Cerebellar nuclear complex (tissue), 1 donor: ENCODE data around the gene APOBEC3G.
"Not testable (repeated sequence)": the region's sequence is repeated elsewhere in the genome, so short reads cannot be mapped to it uniquely, and the experiment has no call there.

Source experiments
- DNase-seq, 2 experiments: peaks; one replicate each; lab custom pipeline; 2025; lab: John Stamatoyannopoulos, UW

The APOBEC3G gene

DNA sequence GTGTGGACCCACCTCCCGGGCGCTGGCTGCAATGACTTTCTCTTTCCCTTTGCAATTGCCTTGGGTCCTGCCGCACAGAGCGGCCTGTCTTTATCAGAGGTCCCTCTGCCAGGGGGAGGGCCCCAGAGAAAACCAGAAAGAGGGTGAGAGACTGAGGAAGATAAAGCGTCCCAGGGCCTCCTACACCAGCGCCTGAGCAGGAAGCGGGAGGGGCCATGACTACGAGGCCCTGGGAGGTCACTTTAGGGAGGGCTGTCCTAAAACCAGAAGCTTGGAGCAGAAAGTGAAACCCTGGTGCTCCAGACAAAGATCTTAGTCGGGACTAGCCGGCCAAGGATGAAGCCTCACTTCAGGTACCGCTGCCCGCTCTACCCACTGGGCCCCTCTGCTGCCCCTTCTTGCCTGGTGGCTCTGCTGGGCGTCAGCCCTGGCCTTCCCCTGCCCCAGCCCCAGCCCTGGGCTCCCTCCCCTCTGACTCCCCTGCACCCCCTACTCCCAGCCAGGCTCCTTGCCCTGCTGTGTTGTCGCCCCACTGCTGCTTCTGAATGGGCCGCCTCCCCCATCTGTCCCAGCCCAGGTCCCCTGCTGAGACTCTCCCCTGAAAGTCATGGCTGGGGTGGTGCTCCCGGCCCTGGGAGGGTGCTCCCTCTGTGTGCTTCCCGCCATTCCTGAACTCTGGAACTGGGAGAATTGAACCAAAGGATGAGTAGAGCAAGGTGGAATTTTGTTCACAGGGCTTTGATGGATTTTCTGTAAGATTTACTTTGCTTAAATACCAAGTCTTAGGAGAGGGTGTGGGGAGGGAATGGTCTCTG, at the start of gene APOBEC3G:
APOBEC3G (plus strand) TSS at position 250 of the 815 bp plus-strand sequence; CDS start at position 337, 87 bp downstream.
- not testable (repeated sequence) for DNase-seq

DNA sequence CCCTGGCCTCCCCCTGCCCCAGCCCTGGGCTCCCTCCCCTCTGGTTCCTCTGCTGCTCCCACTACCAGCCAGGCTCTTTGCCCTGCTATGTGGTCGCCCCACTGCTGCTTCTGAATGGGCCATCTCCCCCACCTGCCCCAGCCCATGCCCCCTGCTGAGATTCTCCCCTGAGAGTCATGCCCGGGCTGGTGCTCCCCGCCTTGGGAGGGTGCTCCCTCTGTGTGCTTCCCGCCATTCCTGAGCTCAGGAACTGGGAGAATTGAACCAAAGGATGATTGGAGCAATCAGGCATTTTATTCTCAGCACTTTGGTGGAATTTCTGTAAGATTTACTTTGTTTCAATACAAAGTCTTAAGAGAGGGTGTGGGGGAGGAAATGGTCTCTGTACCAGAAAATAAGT, 49.4 kb upstream of the APOBEC3G start:
- DNase-seq = no peak

DNA sequence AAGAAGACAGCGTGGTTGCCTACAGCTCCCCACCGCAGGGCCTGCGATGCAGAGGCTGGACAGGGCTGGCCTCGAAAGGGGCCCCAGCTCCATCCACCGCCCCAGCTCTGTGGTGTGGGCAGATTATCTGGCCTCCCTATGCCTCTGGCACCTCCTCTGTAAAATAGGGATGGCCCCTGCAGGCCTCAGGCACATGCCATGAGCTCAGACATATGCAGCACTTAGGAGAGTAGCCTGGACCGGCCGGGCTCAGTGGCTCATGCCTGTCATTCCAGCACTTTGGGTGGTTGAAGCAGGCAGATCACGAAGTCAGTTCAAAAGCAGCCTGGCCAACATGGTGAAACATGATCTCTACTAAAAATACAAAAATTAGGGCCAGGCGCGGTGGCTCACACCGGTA, 48.8 kb upstream of the APOBEC3G start:
- DNase-seq = no peak

DNA sequence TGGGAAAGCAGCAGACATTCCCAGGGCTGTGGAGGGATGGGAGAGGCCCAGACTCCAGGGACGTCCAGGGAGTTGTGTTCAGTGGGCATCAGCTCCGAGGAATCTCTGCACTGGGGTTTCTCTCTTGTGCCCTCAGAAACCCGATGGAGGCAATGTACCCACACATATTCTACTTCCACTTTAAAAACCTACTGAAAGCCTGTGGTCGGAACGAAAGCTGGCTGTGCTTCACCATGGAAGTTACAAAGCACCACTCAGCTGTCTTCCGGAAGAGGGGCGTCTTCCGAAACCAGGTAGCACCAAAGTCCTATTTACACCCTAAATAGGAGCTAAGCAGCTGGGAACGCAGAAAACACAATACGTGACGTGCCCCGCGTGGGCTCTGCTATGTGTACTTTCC, 47.8 kb upstream of the APOBEC3G start:
- DNase-seq = no peak

DNA sequence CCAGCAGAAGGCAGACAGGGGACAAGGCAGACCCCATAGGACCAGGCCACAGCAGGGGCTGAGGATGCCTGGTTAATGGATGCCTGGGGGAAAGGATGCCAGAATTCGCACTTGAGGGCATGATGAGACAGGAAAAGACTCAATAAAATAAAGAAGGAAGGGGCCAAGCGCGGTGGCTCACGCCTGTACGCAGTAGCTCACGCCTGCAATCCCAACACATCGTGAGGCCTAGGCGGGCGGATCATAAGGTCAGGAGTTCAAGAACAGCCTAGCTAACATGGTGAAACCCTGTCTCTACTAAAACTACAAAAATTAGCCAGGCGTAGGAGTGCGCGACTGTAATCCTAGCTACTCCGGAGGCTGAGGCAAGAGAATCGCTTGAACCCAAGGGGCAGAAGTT, 46.4 kb upstream of the APOBEC3G start:
- DNase-seq = no peak

- DNase-seq = not testable (repeated sequence)
Measured at GRCh38 chr22:39031434-39032295, 45.4 kb upstream of the APOBEC3G start.

DNA sequence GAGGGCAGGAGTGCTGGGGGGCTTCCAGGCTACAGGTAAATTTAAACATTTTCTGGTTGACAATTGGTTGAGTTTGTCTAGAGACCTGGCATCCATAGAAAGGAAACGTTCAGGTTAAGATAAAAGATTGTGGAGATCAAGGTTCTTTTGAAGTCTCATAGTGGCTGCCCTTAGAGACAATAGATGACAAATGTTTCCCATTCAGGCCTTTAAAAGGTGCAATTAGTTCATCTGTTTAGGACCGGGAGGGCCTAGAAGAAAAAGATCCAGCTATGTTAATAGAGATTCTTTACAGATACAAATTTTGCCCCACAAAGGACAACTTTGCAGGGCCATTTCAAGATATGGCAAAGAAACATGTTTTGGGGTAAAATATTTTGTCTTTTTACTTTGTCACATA, 40.0 kb upstream of the APOBEC3G start:
- not testable (repeated sequence) for DNase-seq

- DNase-seq = no peak
Measured at GRCh38 chr22:39039306-39040126, 37.6 kb upstream of the APOBEC3G start.

GRCh38 chr22:39040155-39040537, 36.9 kb upstream of the APOBEC3G start:
- DNase-seq = not testable (repeated sequence)

DNA sequence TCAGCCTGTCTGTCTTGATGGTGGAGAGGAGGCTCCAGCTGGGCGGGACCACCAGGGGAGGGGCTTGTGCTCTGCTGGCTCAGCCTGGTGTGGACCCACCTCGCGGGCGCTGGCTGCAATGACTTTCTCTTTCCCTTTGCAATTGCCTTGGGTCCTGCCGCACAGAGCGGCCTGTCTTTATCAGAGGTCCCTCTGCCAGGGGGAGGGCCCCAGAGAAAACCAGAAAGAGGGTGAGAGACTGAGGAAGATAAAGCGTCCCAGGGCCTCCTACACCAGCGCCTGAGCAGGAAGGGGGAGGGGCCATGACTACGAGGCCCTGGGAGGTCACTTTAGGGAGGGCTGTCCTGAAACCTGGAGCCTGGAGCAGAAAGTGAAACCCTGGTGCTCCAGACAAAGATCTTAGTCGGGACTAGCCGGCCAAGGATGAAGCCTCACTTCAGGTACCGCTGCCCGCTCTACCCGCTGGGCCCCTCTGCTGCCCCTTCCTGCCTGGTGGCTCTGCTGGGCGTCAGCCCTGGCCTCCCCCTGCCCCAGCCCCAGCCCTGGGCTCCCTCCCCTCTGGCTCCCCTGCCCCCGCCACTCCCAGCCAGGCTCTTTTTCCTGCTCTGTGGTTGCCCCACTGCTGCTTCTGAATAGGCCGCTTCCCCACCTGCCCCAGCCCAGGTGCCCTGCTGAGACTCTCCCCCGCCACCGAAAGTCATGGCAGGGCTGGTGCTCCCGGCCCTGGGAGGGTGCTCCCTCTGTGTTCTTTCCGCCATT, 36.4 kb upstream of the APOBEC3G start, which contains the start of gene APOBEC3F:
APOBEC3F (plus strand) TSS at position 327 of the 759 bp plus-strand sequence; CDS start at position 424, 97 bp downstream.
- DNase-seq = not testable (repeated sequence)

- no peak for DNase-seq
Measured at GRCh38 chr22:39041908-39042307, 35.2 kb upstream of the APOBEC3G start.

DNA sequence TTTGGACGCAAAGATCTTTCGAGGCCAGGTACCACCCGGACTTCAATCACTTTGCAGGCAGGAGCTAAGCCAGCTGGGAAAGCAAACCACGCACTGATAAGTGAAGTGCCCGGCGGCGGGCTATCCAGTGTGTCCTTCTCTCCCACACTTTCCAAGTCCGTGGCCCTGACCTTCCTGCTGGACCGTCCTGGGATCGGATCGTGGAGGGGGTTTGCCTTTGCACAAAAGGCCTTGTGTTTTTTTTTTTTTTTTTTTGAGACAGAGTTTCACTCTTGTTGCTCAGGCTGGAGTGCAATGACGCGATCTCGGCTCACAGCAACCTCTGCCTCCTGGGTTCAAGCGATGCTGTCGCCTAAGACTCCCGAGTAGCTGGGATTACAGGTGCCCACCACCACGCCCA, 34.0 kb upstream of the APOBEC3G start:
- not testable (repeated sequence) for DNase-seq

DNA sequence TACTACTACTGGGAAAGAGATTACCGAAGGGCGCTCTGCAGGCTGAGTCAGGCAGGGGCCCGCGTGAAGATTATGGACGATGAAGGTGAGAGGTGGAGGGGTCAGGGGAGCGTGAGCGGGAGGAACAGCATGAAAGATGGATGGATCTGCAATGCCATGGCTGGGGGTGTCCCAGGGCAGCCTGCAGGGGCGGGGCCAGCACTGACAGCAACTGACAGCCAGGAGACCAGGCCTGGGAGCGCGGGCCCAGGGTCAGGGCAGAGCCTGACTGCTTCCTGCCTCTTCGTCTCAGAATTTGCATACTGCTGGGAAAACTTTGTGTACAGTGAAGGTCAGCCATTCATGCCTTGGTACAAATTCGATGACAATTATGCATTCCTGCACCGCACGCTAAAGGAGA, 31.9 kb upstream of the APOBEC3G start:
- DNase-seq = not testable (repeated sequence)

- not testable (repeated sequence) for DNase-seq
Measured at GRCh38 chr22:39049486-39049885, 27.6 kb upstream of the APOBEC3G start.

GRCh38 chr22:39051844-39052495, 25.1 kb upstream of the APOBEC3G start:
- not testable (repeated sequence) for DNase-seq

DNA sequence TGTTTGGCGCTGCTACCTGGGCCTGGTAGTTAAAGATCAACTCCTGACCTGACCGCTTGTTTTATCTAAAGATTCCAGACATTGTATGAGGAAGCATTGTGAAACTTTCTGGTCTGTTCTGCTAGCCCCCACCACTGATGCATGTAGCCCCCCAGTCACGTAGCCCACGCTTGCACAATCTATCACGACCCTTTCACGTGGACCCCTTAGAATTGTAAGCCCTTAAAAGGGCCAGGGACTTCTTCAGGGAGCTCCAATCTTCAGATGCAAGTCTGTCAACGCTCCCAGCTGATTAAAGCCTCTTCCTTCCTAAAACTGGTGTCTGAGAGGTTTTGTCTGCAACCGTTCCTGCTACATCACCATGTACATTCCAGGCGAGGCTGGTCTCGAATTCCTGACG, 21.4 kb upstream of the APOBEC3G start:
- no peak for DNase-seq

DNA sequence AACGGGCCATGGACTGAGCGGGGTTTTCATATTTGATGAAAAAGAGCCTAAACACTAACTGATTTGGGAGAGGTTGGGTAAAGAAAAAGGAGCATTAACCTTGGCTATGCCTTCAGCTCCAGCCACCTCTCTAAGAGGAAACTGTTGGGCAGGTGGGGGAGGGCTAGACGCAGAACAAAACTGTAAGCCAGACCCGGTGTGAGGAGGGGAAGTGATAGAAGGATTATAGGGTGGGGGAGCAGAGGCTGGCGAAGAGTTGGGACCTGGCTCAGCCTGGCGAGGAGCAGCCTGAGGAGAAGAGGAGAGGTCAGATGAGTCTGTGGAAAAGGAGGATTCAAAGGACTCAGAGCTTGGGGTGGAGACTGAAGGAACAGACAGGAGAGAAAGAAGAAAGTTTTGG, 15.8 kb upstream of the APOBEC3G start:
- DNase-seq = not testable (repeated sequence)

GRCh38 chr22:39061951-39062350, 15.1 kb upstream of the APOBEC3G start:
- not testable (repeated sequence) for DNase-seq

DNA sequence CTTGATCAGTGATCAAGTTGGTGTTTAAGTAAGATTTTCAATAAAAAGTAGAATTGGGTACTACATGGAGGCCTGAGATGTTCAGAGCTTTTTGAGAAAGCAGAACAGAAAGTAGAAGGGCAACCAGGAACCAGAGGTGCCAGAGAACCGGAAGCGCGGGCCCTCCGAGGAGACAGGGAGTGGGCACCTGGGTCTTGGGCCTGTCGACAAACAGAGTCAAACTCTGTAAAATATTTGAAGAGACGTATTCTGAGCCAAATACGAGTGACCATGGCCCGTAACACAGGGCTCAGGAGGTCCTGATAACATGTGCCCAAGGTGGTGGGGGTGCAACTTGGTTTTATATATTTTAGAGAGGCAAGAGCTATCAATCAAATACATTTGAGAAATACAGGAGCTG, 13.2 kb upstream of the APOBEC3G start:
- DNase-seq = not testable (repeated sequence)
